OCI-LY7 (cell line): ENCODE results near the gene CIB4. TPM values are rescaled to one million over a fixed set of nuclear protein-coding genes. Genes with fewer than 3 reads are reported as not detected.

Experiments
- BruUV-seq: library from RNA; stranded (reverse); fragments of 400-500 nt; replicated peaks from 2 replicates; lab custom pipeline; 2021; lab: Mats Ljungman, UMichigan
- CTCF ChIA-PET: fragments of 300-600 bp; sonication (Branson Sonifier 250); formaldehyde crosslinking; loops from one replicate; lab custom pipeline; 2022; ENCODE audit warnings: antibody characterized with exemption; ENCODE audit not compliant: unreplicated experiment; lab: Charles Lee
- POLR2A ChIA-PET: fragments of 300-600 bp; sonication (Branson Sonifier 250); formaldehyde crosslinking; loops from one replicate; lab custom pipeline; 2022; ENCODE audit warnings: antibody characterized with exemption; lab: Charles Lee
- DNase-seq: peaks from one replicate; pipeline ENCODE4 v3.0.0-alpha.2; 2015; ENCODE audit warnings: low spot score
- H2AFZ ChIP-seq: fragments of 200-600 bp; sonication (generic), shearing (Covaris generic); 2 replicates; pipeline ENCODE4 v1.6.1; 2014; ENCODE audit warnings: mild to moderate bottlenecking, antibody characterized with exemption, low read length, moderate library complexity
- H3K27ac ChIP-seq: fragments of 200-600 bp; sonication (generic); 2 replicates; pipeline ENCODE4 v1.5.1; 2014; ENCODE audit warnings: mixed run types, low read depth, mild to moderate bottlenecking, moderate library complexity, low read length, inconsistent platforms; ENCODE audit not compliant: poor library complexity, severe bottlenecking
- H3K36me3 ChIP-seq: fragments of 200-600 bp; sonication (generic); 2 replicates; pipeline ENCODE4 v1.6.1; 2014; ENCODE audit warnings: mild to moderate bottlenecking, antibody characterized with exemption, low read length, moderate library complexity, mixed read lengths; ENCODE audit not compliant: insufficient read depth
- H3K4me1 ChIP-seq: fragments of 200-600 bp; sonication (generic); 2 replicates; pipeline ENCODE4 v1.5.1; 2014; ENCODE audit warnings: mild to moderate bottlenecking, low read length; ENCODE audit not compliant: insufficient read depth, poor library complexity, severe bottlenecking
- H3K4me2 ChIP-seq: fragments of 200-600 bp; sonication (generic); 2 replicates; pipeline ENCODE4 v1.6.1; 2014; ENCODE audit warnings: mild to moderate bottlenecking, low read length
- H3K4me3 ChIP-seq: fragments of 200-600 bp; sonication (generic); 2 replicates; pipeline ENCODE4 v1.5.1; 2014; ENCODE audit warnings: mild to moderate bottlenecking, low read depth, low read length; ENCODE audit not compliant: poor library complexity, severe bottlenecking
- H3K79me2 ChIP-seq: fragments of 200-600 bp; sonication (generic); 2 replicates; pipeline ENCODE4 v1.6.1; 2016; ENCODE audit warnings: low read depth, mild to moderate bottlenecking, low read length, moderate library complexity, mixed read lengths; ENCODE audit not compliant: insufficient read depth
- H3K9me2 ChIP-seq: fragments of 200-600 bp; sonication (generic); 2 replicates; pipeline ENCODE4 v1.6.1; 2016; ENCODE audit warnings: mild to moderate bottlenecking, low read length, mixed read lengths; ENCODE audit not compliant: insufficient read depth
- H3K9me3 ChIP-seq: fragments of 200-600 bp; sonication (generic); 2 replicates; pipeline ENCODE4 v1.6.1; 2014; ENCODE audit warnings: mild to moderate bottlenecking, mixed run types, low read length, mixed read lengths
- H4K20me1 ChIP-seq: fragments of 200-600 bp; sonication (generic); 2 replicates; pipeline ENCODE4 v1.6.1; 2014; ENCODE audit warnings: mild to moderate bottlenecking, antibody characterized with exemption, low read length, moderate library complexity, mixed read lengths; ENCODE audit not compliant: insufficient read depth
- CTCF ChIP-seq: fragments of 200-600 bp; sonication (generic); conservative IDR thresholded peaks from 2 replicates; pipeline ENCODE4 v1.5.1; 2014; ENCODE audit warnings: mild to moderate bottlenecking, antibody characterized with exemption, low read length, moderate library complexity, mixed read lengths
- EZH2phosphoT487 ChIP-seq: fragments of 200-600 bp; sonication (generic); IDR thresholded peaks from 2 replicates; pipeline ENCODE4 v1.6.1; 2018; ENCODE audit warnings: low read depth, borderline replicate concordance, mild to moderate bottlenecking, mixed run types, antibody characterized with exemption, low read length, moderate library complexity, mixed read lengths
- intact Hi-C: fragments of 100-400 bp; cut with micrococcal nuclease; formaldehyde crosslinking; loops from one replicate; pipeline ENCODE4 v1.10.0; 2022; ENCODE audit not compliant: unreplicated experiment
- total RNA-seq, 2 experiments: library from RNA; depleted of rRNA in 1 of 2; stranded (reverse); fragments of >200 nt in 1 of 2; shearing (Covaris generic) in 1 of 2; gene quantifications; 2 replicates each; pipeline ENCODE4 v1.2.3, GENCODE V29; 2014 to 2022

The CIB4 gene
- total RNA-seq, 2 experiments from 2014 or later = not detected

GRCh38 chr2:26605999-26606846 lies 34.9 kb downstream of the CIB4 start:
- POLR2A ChIA-PET = interaction anchor here (0.6 kb wide), 1 partner anchor 779 kb away, joined by 4 read pairs; no protein-coding TSS in a partner anchor
- no peak overlapping the region for H3K27ac ChIP-seq
- no peak overlapping the region for H3K4me2 ChIP-seq
- no peak for DNase-seq
- peaks cover 7% of the 10 kb centered on the region for H3K4me1 ChIP-seq
- CTCF ChIA-PET = interaction anchor here (0.8 kb wide), 2 partner anchors 9 to 10 kb away, joined by 3 to 4 read pairs; no protein-coding TSS in a partner anchor
- H3K36me3 ChIP-seq = no peaks in the 10 kb centered on the region
- no peaks in the 10 kb centered on the region for H4K20me1 ChIP-seq
- H3K4me3 ChIP-seq = no peak overlapping the region
- intact Hi-C loops = loop anchor here (1.0 kb wide), 1 partner anchor 139 kb away; no protein-coding TSS in a partner anchor
- TF ChIP-seq CTCF (no peak), EZH2phosphoT487 (no peak)
- no peaks in the 10 kb centered on the region for H3K9me2 ChIP-seq
- BruUV-seq = no TSS peak
- no peak overlapping the region for H2AFZ ChIP-seq
- peaks cover 7% of the 10 kb centered on the region; the same call in 1 of the 2 replicates for H3K9me3 ChIP-seq
- no peaks in the 10 kb centered on the region for H3K79me2 ChIP-seq

- POLR2A ChIA-PET = no interaction called here
- BruUV-seq = no TSS peak
- H3K27ac ChIP-seq = no peak overlapping the region
Measured at GRCh38 chr2:26605195-26605998, 35.8 kb downstream of the CIB4 start.

More at GRCh38 chr2:26605195-26605998, 35.8 kb downstream of the CIB4 start:
- Histone ChIP-seq H3K9me3 (peaks cover 7% of the 10 kb centered on the region; the same call in 1 of the 2 replicates), H3K4me2 (no peak overlapping the region), H3K36me3 (no peaks in the 10 kb centered on the region), H3K4me1 (peaks cover 7% of the 10 kb centered on the region), H3K79me2 (no peaks in the 10 kb centered on the region), H3K9me2 (no peaks in the 10 kb centered on the region), H2AFZ (no peak overlapping the region), H3K4me3 (no peak overlapping the region), H4K20me1 (no peaks in the 10 kb centered on the region)
- intact Hi-C loops = loop anchor here (1.0 kb wide), 1 partner anchor 140 kb away; no protein-coding TSS in a partner anchor
- peak; percentile 63 for DNase-seq
- CTCF ChIA-PET = interaction anchor here (0.8 kb wide), 1 partner anchor 9 kb away, joined by 4 read pairs; no protein-coding TSS in a partner anchor
- TF ChIP-seq EZH2phosphoT487 = no peak
- peak; percentile 93 for TF ChIP-seq CTCF
